Caco-2 (cell line): ENCODE results near the gene SCAP. TPM values are rescaled to one million over a fixed set of nuclear protein-coding genes. Genes with fewer than 3 reads are reported as not detected.

ENCODE experiments used
- BruUV-seq: library from RNA; stranded (reverse); fragments of 400-500 nt; replicated peaks from 2 replicates; lab custom pipeline; 2021; lab: Mats Ljungman, UMichigan
- CTCF ChIA-PET: fragments of 300-600 bp; sonication (Branson Sonifier 250); formaldehyde crosslinking; loops from one replicate; lab custom pipeline; 2022; ENCODE audit warnings: antibody characterized with exemption; lab: Charles Lee
- POLR2A ChIA-PET: fragments of 300-600 bp; sonication (Branson Sonifier 250); formaldehyde crosslinking; loops from one replicate; lab custom pipeline; 2022; ENCODE audit warnings: antibody characterized with exemption; lab: Charles Lee
- DNase-seq, 2 experiments: peaks; one replicate each; pipeline versions ENCODE4 v3.0.0 to v3.0.0-alpha.2; 2020 to 2022
- H3K27me3 ChIP-seq: replicated peaks from 2 replicates; pipeline ENCODE4 v1.6.0; 2011; ENCODE audit warnings: low read length; ENCODE audit not compliant: control insufficient read depth, insufficient read depth
- H3K36me3 ChIP-seq: 2 replicates; pipeline ENCODE4 v1.5.1; 2011; ENCODE audit warnings: low read length; ENCODE audit not compliant: control insufficient read depth, insufficient read depth
- H3K4me1 ChIP-seq: fragments of 250-450 bp; sonication (Bioruptor Pico); 2 replicates; pipeline ENCODE4 v1.5.1; 2020; ENCODE audit warnings: mild to moderate bottlenecking
- H3K4me3 ChIP-seq: 2 replicates; pipeline ENCODE4 v1.5.1; 2011; ENCODE audit warnings: low read depth, mild to moderate bottlenecking, control low read depth, low read length
- H3K9me3 ChIP-seq: fragments of 250-450 bp; sonication (Bioruptor Pico); 2 replicates; pipeline ENCODE4 v1.5.1; 2020; ENCODE audit warnings: mild to moderate bottlenecking, moderate library complexity
- H3K27ac Mint-ChIP-seq: one replicate; pipeline ENCODE4 v1.8.0; 2022; ENCODE audit warnings: mixed read lengths; ENCODE audit not compliant: unreplicated experiment
- H3K27me3 Mint-ChIP-seq: one replicate; pipeline ENCODE4 v1.8.0; 2022; ENCODE audit warnings: mixed read lengths; ENCODE audit not compliant: insufficient read depth, unreplicated experiment
- H3K36me3 Mint-ChIP-seq: one replicate; pipeline ENCODE4 v1.8.0; 2022; ENCODE audit warnings: mild to moderate bottlenecking, mixed read lengths; ENCODE audit not compliant: insufficient read depth, unreplicated experiment
- H3K4me1 Mint-ChIP-seq: one replicate; pipeline ENCODE4 v1.8.0; 2022; ENCODE audit warnings: low read depth, mixed read lengths; ENCODE audit not compliant: unreplicated experiment
- H3K4me3 Mint-ChIP-seq: one replicate; pipeline ENCODE4 v1.8.0; 2022; ENCODE audit warnings: mild to moderate bottlenecking, moderate library complexity, mixed read lengths; ENCODE audit not compliant: unreplicated experiment
- H3K9me3 Mint-ChIP-seq: one replicate; pipeline ENCODE4 v1.8.0; 2022; ENCODE audit warnings: mixed read lengths; ENCODE audit not compliant: unreplicated experiment
- intact Hi-C: fragments of 100-400 bp; cut with micrococcal nuclease; formaldehyde crosslinking; loops from one replicate; pipeline ENCODE4 v1.10.0; 2022; ENCODE audit not compliant: unreplicated experiment
- total RNA-seq: library from RNA; stranded (reverse); gene quantifications from 2 replicates; pipeline ENCODE4 v1.2.3, GENCODE V29; 2022
- TF ChIP-seq, protein P1 (sequence below), 2 experiments: fragments of 200-600 bp in 1 of 2; IDR thresholded peaks; 1 replicate in 1 of 2; 2 replicates in 1 of 2; pipeline versions ENCODE4 v1.5.1 to v1.8.0; 2011 to 2022; ENCODE audit warnings: antibody characterized with exemption in 1 of 2, control low read depth in 1 of 2, inconsistent platforms in 1 of 2, low read depth in 1 of 2, low read length in 1 of 2, mild to moderate bottlenecking in 1 of 2, moderate library complexity in 1 of 2; ENCODE audit not compliant: insufficient read depth in 1 of 2, severe bottlenecking in 1 of 2, unreplicated experiment in 1 of 2

SCAP gene
- total RNA-seq, 1 experiment from 2014 or later: 115 TPM

DNA sequence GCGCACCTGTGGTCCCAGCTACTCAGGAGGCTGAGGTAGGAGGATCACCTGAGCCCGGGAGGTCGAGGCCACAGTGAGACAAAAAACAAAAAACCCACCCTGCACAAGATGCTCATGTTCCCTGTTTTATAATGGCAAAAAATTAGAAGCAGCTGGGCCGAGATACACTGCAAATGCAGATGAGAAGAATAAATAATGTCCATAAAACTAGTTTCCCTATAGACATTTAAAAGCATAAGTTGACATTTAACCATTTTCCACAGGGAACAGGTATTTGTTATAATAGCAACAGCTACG is 537 bp upstream of the SCAP start:
- peak overlapping the region; percentile 27; the same call in 1 of the 2 replicates for H3K4me3 ChIP-seq
- H3K36me3 ChIP-seq: no peaks in the 10 kb centered on the region
- H3K9me3 Mint-ChIP-seq: no peaks in the 10 kb centered on the region
- H3K27ac Mint-ChIP-seq: no peak overlapping the region
- peaks cover 12% of the 10 kb centered on the region for H3K4me1 Mint-ChIP-seq
- BruUV-seq: no TSS peak
- no peaks in the 10 kb centered on the region for H3K27me3 Mint-ChIP-seq
- H3K4me1 ChIP-seq: peaks cover 12% of the 10 kb centered on the region
- TF ChIP-seq, protein P1, sequence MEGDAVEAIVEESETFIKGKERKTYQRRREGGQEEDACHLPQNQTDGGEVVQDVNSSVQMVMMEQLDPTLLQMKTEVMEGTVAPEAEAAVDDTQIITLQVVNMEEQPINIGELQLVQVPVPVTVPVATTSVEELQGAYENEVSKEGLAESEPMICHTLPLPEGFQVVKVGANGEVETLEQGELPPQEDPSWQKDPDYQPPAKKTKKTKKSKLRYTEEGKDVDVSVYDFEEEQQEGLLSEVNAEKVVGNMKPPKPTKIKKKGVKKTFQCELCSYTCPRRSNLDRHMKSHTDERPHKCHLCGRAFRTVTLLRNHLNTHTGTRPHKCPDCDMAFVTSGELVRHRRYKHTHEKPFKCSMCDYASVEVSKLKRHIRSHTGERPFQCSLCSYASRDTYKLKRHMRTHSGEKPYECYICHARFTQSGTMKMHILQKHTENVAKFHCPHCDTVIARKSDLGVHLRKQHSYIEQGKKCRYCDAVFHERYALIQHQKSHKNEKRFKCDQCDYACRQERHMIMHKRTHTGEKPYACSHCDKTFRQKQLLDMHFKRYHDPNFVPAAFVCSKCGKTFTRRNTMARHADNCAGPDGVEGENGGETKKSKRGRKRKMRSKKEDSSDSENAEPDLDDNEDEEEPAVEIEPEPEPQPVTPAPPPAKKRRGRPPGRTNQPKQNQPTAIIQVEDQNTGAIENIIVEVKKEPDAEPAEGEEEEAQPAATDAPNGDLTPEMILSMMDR (IDR thresholded peaks at IDR 0.05; ENCODE audit: insufficient read depth in 1 of 2, low read depth in 1 of 2, low read length in 1 of 2, severe bottlenecking in 1 of 2, unreplicated experiment in 1 of 2): no peak
- DNase-seq: no peak
- H3K36me3 Mint-ChIP-seq: peaks cover 15% of the 10 kb centered on the region
- no peaks in the 10 kb centered on the region for H3K9me3 ChIP-seq
- intact Hi-C loops: loop anchor here (1.0 kb wide), 1 partner anchor 55 kb away; no protein-coding TSS in a partner anchor
- H3K27me3 ChIP-seq: no peaks in the 10 kb centered on the region
- H3K4me3 Mint-ChIP-seq: peak overlapping the region; percentile 89
- CTCF ChIA-PET: interaction anchor here (0.7 to 4.0 kb wide), 4 partner anchors 33 to 55 kb away, joined by 3 to 42 read pairs (median 4); no protein-coding TSS in a partner anchor
- POLR2A ChIA-PET: no interaction called here

DNA sequence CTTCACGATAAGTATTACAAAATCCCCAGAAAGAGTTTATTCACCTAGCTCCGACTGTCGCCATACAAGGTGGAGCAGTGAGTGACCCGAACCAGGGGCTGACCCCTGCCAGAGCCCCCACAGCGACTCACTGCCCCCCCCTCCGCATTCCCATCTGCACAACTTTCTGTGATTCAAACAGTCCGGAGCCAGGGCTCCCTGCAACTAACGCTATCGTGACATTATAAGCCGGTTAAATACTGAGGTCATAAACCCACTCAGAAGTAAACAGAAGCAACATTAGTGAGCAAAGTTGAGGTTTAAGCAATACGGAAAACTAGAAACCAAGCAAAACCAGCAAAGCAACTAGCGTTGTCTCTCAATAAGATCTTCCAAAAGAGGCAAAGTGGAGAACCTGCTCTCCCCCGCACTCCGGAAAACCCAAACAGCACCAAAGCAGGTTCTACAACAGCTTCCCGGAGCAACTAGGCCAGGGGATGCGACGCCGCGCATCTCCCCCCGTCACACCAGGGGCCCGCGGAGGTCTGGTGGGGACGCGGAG is 642 bp downstream of the SCAP start:
- Histone ChIP-seq H3K27me3 (no peaks in the 10 kb centered on the region), H3K9me3 (no peaks in the 10 kb centered on the region), H3K36me3 (no peaks in the 10 kb centered on the region), H3K4me1 (peaks cover 12% of the 10 kb centered on the region), H3K4me3 (peak overlapping the region; percentile 74)
- peak overlapping the region; percentile 82 for H3K27ac Mint-ChIP-seq
- intact Hi-C loops: loop anchor here (1.0 to 2.0 kb wide), 2 partner anchors 33 to 38 kb away; partner anchors contain the start of gene ELP6
- no peaks in the 10 kb centered on the region for H3K27me3 Mint-ChIP-seq
- no peak for DNase-seq
- peaks cover 11% of the 10 kb centered on the region for H3K4me1 Mint-ChIP-seq
- POLR2A ChIA-PET: interaction anchor here (0.6 kb wide), 1 partner anchor 782 kb away, joined by 3 read pairs; the partner anchor contains the start of gene ALS2CL
- no TSS peak for BruUV-seq
- peak overlapping the region; percentile 89 for H3K4me3 Mint-ChIP-seq
- TF ChIP-seq, protein P1 (IDR thresholded peaks at IDR 0.05; ENCODE audit: insufficient read depth in 1 of 2, low read depth in 1 of 2, low read length in 1 of 2, severe bottlenecking in 1 of 2, unreplicated experiment in 1 of 2): no peak
- CTCF ChIA-PET: interaction anchor here (0.6 to 4.0 kb wide), 4 partner anchors 32 to 94 kb away, joined by 3 to 42 read pairs (median 4); partner anchors contain the start of gene PTPN23
- no peaks in the 10 kb centered on the region for H3K9me3 Mint-ChIP-seq
- H3K36me3 Mint-ChIP-seq: peaks cover 15% of the 10 kb centered on the region

DNA sequence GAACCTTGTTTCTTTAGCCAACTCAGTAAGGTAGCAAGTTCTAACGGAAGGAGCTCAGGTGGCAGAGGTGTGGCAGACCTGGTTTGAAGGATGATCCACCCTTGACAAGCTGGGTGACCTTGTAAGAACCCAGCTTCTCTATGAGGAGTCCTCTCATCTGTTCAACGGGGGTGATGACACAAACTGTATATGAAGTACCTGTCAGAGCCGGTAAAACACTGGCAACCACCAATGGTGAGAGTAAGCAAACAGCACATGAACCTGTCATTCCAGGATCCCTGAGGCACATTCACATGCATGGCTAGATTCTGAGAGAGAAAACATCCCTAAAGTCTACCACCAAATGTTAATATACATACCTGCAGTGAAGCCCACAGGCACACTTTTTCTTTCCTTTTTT is 2.4 kb downstream of the SCAP start:
- Histone ChIP-seq H3K9me3 (no peaks in the 10 kb centered on the region), H3K4me1 (peaks cover 9% of the 10 kb centered on the region), H3K4me3 (no peak overlapping the region), H3K36me3 (no peaks in the 10 kb centered on the region), H3K27me3 (no peaks in the 10 kb centered on the region)
- BruUV-seq: no TSS peak
- Mint-ChIP-seq H3K4me1 (peaks cover 11% of the 10 kb centered on the region), H3K36me3 (peaks cover 15% of the 10 kb centered on the region), H3K27ac (peak overlapping the region; percentile 43), H3K4me3 (peak overlapping the region; percentile 89), H3K27me3 (no peaks in the 10 kb centered on the region), H3K9me3 (no peaks in the 10 kb centered on the region)
- DNase-seq: no peak
- TF ChIP-seq, protein P1 (IDR thresholded peaks at IDR 0.05; ENCODE audit: insufficient read depth in 1 of 2, low read depth in 1 of 2, low read length in 1 of 2, severe bottlenecking in 1 of 2, unreplicated experiment in 1 of 2): no peak
- intact Hi-C loops: no loop called here
- CTCF ChIA-PET: interaction anchor here (0.6 to 1.1 kb wide), 2 partner anchors 52 to 66 kb away, joined by 3 to 5 read pairs; no protein-coding TSS in a partner anchor
- POLR2A ChIA-PET: no interaction called here
